ENCODE data around the gene GOLPH3L. TPM values are rescaled to one million over a fixed set of nuclear protein-coding genes. Genes with fewer than 3 reads are reported as not detected.

GOLPH3L gene
- total RNA-seq, 2 donors from 2014 or later = 45.1 to 45.2 TPM

DNA sequence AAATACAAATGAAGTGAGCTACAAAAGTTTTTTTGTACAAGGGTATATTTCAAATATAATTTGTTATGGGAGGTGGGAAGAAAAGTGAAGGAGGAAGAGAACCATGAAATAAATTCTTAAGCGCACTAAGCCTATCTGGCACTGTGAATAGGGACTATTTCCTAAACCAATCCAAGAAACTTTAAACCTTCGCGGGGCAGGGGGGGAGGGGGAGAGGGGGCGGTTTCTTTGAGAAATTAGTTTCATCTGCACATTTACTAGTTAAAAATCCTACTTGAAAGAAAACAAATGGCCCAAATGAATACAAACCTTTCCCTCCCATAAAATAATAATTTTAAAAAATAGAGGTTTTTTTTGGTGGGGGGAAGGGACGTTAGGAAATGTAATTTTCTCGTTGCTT lies 364 bp downstream of the GOLPH3L start:
- H3K4me3 Mint-ChIP-seq = peak overlapping the region; percentile 78
- no peak overlapping the region for H3K27ac ChIP-seq (ENCODE audit: low read depth, low read length)
- H3K9me3 Mint-ChIP-seq = no peaks in the 10 kb centered on the region
- no peaks in the 10 kb centered on the region for H3K9me3 ChIP-seq (ENCODE audit: control insufficient read depth, low read length)
- peaks cover 11% of the 10 kb centered on the region for H3K4me1 Mint-ChIP-seq
- no peaks in the 10 kb centered on the region for H3K27me3 ChIP-seq (ENCODE audit: control insufficient read depth, insufficient read depth, low read length, poor library complexity, severe bottlenecking)
- no peak for DNase-seq
- WGBS, 2 experiments (ENCODE audit: insufficient coverage in 1 of 2, insufficient read length in 1 of 2) = 0% methylated on average over 3 of the region's 6 CpGs; no CpG with 5 or more reads in 1 of the 2 experiments
- H3K4me1 ChIP-seq (ENCODE audit: control insufficient read depth, insufficient read depth, low read length) = peaks cover 3% of the 10 kb centered on the region
- no peaks in the 10 kb centered on the region for H3K27me3 Mint-ChIP-seq (ENCODE audit: insufficient read depth)
- H3K4me3 ChIP-seq (ENCODE audit: low read length) = peak overlapping the region; percentile 97
- peak overlapping the region; percentile 93 for H3K9ac ChIP-seq (ENCODE audit: extremely low read depth, low read length, poor library complexity, severe bottlenecking)
- peak overlapping the region; percentile 93 for H3K27ac Mint-ChIP-seq
- TF ChIP-seq, protein P1, sequence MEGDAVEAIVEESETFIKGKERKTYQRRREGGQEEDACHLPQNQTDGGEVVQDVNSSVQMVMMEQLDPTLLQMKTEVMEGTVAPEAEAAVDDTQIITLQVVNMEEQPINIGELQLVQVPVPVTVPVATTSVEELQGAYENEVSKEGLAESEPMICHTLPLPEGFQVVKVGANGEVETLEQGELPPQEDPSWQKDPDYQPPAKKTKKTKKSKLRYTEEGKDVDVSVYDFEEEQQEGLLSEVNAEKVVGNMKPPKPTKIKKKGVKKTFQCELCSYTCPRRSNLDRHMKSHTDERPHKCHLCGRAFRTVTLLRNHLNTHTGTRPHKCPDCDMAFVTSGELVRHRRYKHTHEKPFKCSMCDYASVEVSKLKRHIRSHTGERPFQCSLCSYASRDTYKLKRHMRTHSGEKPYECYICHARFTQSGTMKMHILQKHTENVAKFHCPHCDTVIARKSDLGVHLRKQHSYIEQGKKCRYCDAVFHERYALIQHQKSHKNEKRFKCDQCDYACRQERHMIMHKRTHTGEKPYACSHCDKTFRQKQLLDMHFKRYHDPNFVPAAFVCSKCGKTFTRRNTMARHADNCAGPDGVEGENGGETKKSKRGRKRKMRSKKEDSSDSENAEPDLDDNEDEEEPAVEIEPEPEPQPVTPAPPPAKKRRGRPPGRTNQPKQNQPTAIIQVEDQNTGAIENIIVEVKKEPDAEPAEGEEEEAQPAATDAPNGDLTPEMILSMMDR (conservative IDR thresholded peaks at IDR 0.05) = no peak
- H3K36me3 Mint-ChIP-seq (ENCODE audit: low read depth) = peaks cover 37% of the 10 kb centered on the region
- peaks cover 34% of the 10 kb centered on the region for H3K36me3 ChIP-seq (ENCODE audit: control insufficient read depth, insufficient read depth, low read length)

DNA sequence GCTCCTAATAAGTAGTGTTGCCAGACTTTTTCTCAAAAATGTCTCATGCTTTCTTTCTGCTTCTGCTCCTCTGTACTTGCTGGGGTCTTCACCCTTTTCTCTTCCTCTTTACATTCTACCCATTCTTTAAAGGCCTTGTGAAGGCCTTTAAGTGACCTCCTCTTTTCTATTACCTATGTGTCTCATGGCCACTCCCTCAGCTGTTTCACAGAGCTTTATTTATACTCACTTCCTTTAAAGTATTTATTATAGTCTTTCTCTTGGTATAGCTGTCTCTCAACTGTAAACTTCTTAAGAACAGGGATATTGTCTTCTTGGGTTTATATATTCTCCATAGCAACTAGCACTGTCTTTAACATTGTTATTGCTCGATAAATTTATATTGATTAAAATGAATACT lies 792 bp downstream of the GOLPH3L start:
- 43% methylated on average over 1 of the region's 1 CpG; no CpG with 5 or more reads in 1 of the 2 experiments for WGBS, 2 experiments (ENCODE audit: insufficient coverage in 1 of 2, insufficient read length in 1 of 2)
- Mint-ChIP-seq H3K36me3 (ENCODE audit: low read depth) (peaks cover 40% of the 10 kb centered on the region), H3K9me3 (no peaks in the 10 kb centered on the region), H3K27ac (no peak overlapping the region), H3K4me3 (peak overlapping the region; percentile 78), H3K4me1 (peaks cover 11% of the 10 kb centered on the region), H3K27me3 (ENCODE audit: insufficient read depth) (no peaks in the 10 kb centered on the region)
- H3K27ac ChIP-seq (ENCODE audit: low read depth, low read length) = no peak overlapping the region
- H3K4me3 ChIP-seq (ENCODE audit: low read length) = peak overlapping the region; percentile 97
- H3K27me3 ChIP-seq (ENCODE audit: control insufficient read depth, insufficient read depth, low read length, poor library complexity, severe bottlenecking) = no peaks in the 10 kb centered on the region
- no peak for DNase-seq
- no peaks in the 10 kb centered on the region for H3K9me3 ChIP-seq (ENCODE audit: control insufficient read depth, low read length)
- peak overlapping the region; percentile 93 for H3K9ac ChIP-seq (ENCODE audit: extremely low read depth, low read length, poor library complexity, severe bottlenecking)
- H3K36me3 ChIP-seq (ENCODE audit: control insufficient read depth, insufficient read depth, low read length) = peaks cover 38% of the 10 kb centered on the region
- TF ChIP-seq, protein P1 (conservative IDR thresholded peaks at IDR 0.05) = no peak
- H3K4me1 ChIP-seq (ENCODE audit: control insufficient read depth, insufficient read depth, low read length) = peaks cover 3% of the 10 kb centered on the region

DNA sequence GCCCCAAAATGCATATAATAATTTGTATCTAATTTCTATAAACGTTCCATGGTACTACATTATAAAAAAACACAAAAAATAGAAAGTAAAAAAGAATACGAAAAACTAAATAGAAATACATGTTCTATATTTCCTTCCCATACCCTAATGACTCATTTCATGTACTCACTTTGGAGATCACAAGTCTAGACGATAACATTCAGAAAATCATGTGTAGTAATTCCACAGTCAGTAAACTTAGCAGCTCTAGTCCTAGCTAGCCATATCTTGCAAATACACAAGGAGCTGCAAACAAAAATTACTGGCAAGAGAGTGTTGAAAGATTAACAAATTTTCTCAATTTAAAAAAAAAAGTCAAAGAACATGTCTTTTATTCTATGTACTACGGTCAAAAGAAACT lies 1.4 kb downstream of the GOLPH3L start:
- peak overlapping the region; percentile 78 for H3K4me3 Mint-ChIP-seq
- no peak overlapping the region for H3K27ac Mint-ChIP-seq
- peak overlapping the region; percentile 97 for H3K4me3 ChIP-seq (ENCODE audit: low read length)
- peak overlapping the region; percentile 93 for H3K9ac ChIP-seq (ENCODE audit: extremely low read depth, low read length, poor library complexity, severe bottlenecking)
- H3K9me3 ChIP-seq (ENCODE audit: control insufficient read depth, low read length) = no peaks in the 10 kb centered on the region
- H3K36me3 ChIP-seq (ENCODE audit: control insufficient read depth, insufficient read depth, low read length) = peaks cover 44% of the 10 kb centered on the region
- peaks cover 11% of the 10 kb centered on the region for H3K4me1 Mint-ChIP-seq
- H3K9me3 Mint-ChIP-seq = no peaks in the 10 kb centered on the region
- no peak overlapping the region for H3K27ac ChIP-seq (ENCODE audit: low read depth, low read length)
- H3K36me3 Mint-ChIP-seq (ENCODE audit: low read depth) = peaks cover 42% of the 10 kb centered on the region
- H3K4me1 ChIP-seq (ENCODE audit: control insufficient read depth, insufficient read depth, low read length) = peaks cover 3% of the 10 kb centered on the region
- WGBS, 2 experiments (ENCODE audit: insufficient coverage in 1 of 2, insufficient read length in 1 of 2) = 91 to 100% methylated on average over 1 to 3 of the region's 4 CpGs
- no peak for DNase-seq
- no peaks in the 10 kb centered on the region for H3K27me3 Mint-ChIP-seq (ENCODE audit: insufficient read depth)
- H3K27me3 ChIP-seq (ENCODE audit: control insufficient read depth, insufficient read depth, low read length, poor library complexity, severe bottlenecking) = no peaks in the 10 kb centered on the region
- TF ChIP-seq, protein P1 (conservative IDR thresholded peaks at IDR 0.05) = no peak
